GM12875 (cell line): ENCODE measurements around the gene GDAP1L1.

ENCODE experiments used
- H3K4me3 ChIP-seq: one replicate; pipeline ENCODE4 v1.5.1; 2011; ENCODE audit warnings: low read depth, low read length, control low read depth
- CTCF ChIP-seq: IDR thresholded peaks from 2 replicates; pipeline ENCODE4 v1.5.1; 2011; ENCODE audit warnings: low read depth, mild to moderate bottlenecking, control low read depth, inconsistent platforms, low read length, moderate library complexity, borderline replicate concordance; ENCODE audit not compliant: insufficient read depth

The GDAP1L1 gene

DNA sequence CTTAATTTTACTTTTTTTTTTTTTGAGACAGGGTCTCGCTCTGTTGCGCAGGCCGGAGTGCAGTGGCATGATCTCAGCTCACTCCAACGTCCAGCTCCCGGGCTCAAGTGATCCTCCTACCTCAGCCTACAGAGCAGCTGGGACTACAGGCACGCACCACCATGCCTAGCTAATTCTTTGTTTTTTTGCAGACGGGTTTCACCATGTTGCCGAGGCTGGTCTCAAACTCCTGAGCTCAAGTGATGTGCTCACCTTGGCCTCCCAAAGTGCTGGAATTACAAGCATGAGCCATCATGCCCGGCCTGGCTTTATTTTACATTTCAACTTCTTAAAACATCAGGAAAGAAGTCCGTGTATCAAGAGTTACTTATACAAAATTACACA is 42.3 kb upstream of the GDAP1L1 start:
- no peak overlapping the region for H3K4me3 ChIP-seq

GRCh38 chr20:44206132-44206531 is 41.0 kb upstream of the GDAP1L1 start:
- no peak for TF ChIP-seq CTCF
- no peak overlapping the region for H3K4me3 ChIP-seq

More for the DNA sequence above, 42.3 kb upstream of the GDAP1L1 start:
- TF ChIP-seq CTCF = no peak

GRCh38 chr20:44207126-44207723 is 39.9 kb upstream of the GDAP1L1 start:
- H3K4me3 ChIP-seq = no peak overlapping the region
- TF ChIP-seq CTCF = no peak

DNA sequence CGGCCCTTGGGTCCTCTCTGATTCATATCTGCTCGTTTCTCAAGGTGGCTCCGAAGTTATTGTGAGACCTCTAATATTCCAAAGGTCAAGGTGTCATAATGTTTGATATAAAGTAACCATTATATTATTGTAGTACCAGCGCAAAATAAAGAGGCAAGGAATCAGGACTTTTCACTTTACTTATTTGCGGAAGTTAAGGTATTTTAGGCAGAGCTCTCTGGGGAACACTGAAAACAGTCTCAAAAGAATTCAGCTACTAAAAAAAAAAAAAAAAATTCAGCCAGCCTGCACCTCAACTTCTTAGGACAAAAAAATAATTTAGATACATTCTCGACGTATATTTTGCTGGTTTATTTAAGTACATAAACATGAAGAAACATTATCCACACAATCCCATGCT is 38.9 kb upstream of the GDAP1L1 start:
- no peak overlapping the region for H3K4me3 ChIP-seq

DNA sequence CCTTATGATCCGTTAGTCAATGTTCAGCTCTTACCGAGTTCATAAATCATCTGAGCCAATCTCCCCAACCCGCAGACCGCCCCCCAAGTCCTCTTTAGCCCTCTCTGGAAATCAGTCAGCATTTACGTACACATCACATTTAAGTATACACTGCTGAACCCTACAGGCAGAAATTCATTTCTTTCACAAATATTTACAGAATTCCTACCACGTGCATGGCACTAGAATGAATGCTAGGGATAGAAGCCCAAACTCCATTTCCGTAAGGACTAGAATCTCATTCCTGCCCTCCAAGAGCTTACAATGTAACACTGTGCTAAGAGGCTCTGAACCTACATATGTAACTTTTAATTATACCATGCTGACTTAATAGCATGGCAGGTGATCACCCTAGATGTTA is 38.3 kb upstream of the GDAP1L1 start:
- no peak for TF ChIP-seq CTCF
- no peak overlapping the region for H3K4me3 ChIP-seq

More for the DNA sequence above, 38.9 kb upstream of the GDAP1L1 start:
- TF ChIP-seq CTCF = no peak

- TF ChIP-seq CTCF = no peak
- H3K4me3 ChIP-seq = peak overlapping the region; percentile 77
Observed at GRCh38 chr20:44209686-44210405, 37.3 kb upstream of the GDAP1L1 start.
